DOHH2 (cell line): Measurements from ENCODE around the gene CAPG.

Experiments used
- EZH2phosphoT487 ChIP-seq: fragments of 200-600 bp; sonication (generic); IDR thresholded peaks from 2 replicates; pipeline ENCODE4 v1.6.1; 2017; ENCODE audit warnings: borderline replicate concordance, mild to moderate bottlenecking, antibody characterized with exemption, low read length, moderate library complexity, mixed read lengths
- TF ChIP-seq, protein P1 (sequence below): fragments of 200-600 bp; sonication (generic); IDR thresholded peaks from one replicate; pipeline ENCODE4 v1.5.1; 2014; ENCODE audit warnings: antibody characterized with exemption, mild to moderate bottlenecking, low read depth, low read length; ENCODE audit not compliant: poor library complexity, severe bottlenecking

DNA sequence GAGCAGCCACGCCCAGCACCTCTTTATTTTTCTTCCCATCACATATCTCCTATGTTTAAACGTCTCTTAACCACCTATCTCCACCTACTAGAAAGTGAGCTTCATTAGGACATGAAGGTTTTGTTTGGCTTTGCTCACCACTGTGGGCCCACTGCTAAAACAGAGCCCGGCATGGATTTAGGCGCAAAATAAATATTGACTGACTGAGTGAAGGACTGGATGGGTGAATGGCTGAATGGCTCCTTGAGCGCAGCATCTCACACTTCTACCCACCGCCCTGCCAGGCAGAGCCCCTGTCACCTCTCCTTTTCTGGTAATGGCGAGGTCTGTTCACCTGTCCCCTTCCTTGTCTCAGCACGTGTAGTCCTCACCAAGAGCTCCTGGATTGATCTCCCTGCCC lies 10.1 kb downstream of the CAPG start:
- TF ChIP-seq, protein P1, sequence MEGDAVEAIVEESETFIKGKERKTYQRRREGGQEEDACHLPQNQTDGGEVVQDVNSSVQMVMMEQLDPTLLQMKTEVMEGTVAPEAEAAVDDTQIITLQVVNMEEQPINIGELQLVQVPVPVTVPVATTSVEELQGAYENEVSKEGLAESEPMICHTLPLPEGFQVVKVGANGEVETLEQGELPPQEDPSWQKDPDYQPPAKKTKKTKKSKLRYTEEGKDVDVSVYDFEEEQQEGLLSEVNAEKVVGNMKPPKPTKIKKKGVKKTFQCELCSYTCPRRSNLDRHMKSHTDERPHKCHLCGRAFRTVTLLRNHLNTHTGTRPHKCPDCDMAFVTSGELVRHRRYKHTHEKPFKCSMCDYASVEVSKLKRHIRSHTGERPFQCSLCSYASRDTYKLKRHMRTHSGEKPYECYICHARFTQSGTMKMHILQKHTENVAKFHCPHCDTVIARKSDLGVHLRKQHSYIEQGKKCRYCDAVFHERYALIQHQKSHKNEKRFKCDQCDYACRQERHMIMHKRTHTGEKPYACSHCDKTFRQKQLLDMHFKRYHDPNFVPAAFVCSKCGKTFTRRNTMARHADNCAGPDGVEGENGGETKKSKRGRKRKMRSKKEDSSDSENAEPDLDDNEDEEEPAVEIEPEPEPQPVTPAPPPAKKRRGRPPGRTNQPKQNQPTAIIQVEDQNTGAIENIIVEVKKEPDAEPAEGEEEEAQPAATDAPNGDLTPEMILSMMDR = no peak
- TF ChIP-seq EZH2phosphoT487 = no peak
